Osteoblast (primary cell): ENCODE measurements around the gene HOXD13. TPM values are rescaled to one million over a fixed set of nuclear protein-coding genes. Genes with fewer than 3 reads are reported as not detected.
A peak's percentile ranks its signal among the peaks of the same experiment; 100 is the strongest.

ENCODE experiments used
- DNase-seq: peaks from one replicate; pipeline ENCODE4 v3.0.0; 2011; ENCODE audit warnings: low spot score, mixed read lengths; ENCODE audit not compliant: insufficient read length; ENCODE audit errors: missing footprints
- H2AFZ ChIP-seq: 2 replicates; pipeline ENCODE4 v1.6.0; 2011; ENCODE audit warnings: mild to moderate bottlenecking, low read length
- H3K27ac ChIP-seq: 2 replicates; pipeline ENCODE4 v1.5.1; 2011; ENCODE audit warnings: mild to moderate bottlenecking, low read depth, low read length, moderate library complexity
- H3K27me3 ChIP-seq: 2 replicates; pipeline ENCODE4 v1.6.0; 2012; ENCODE audit warnings: mild to moderate bottlenecking, control low read depth, inconsistent platforms, low read length, moderate library complexity; ENCODE audit not compliant: insufficient read depth
- H3K36me3 ChIP-seq: 2 replicates; pipeline ENCODE4 v1.5.1; 2011; ENCODE audit warnings: mild to moderate bottlenecking, low read length, control low read depth, moderate library complexity; ENCODE audit not compliant: insufficient read depth
- H3K4me1 ChIP-seq: 2 replicates; pipeline ENCODE4 v1.5.1; 2011; ENCODE audit warnings: mild to moderate bottlenecking, low read length, control low read depth, moderate library complexity; ENCODE audit not compliant: insufficient read depth
- H3K4me2 ChIP-seq: 2 replicates; pipeline ENCODE4 v1.6.0; 2011; ENCODE audit warnings: mild to moderate bottlenecking, low read length; ENCODE audit not compliant: insufficient read depth
- H3K4me3 ChIP-seq: fragments of 200-600 bp; sonication (generic); 3 replicates; pipeline ENCODE4 v1.5.1; 2012; ENCODE audit warnings: mild to moderate bottlenecking, low read length, inconsistent platforms; ENCODE audit not compliant: insufficient read depth
- H3K79me2 ChIP-seq: 2 replicates; pipeline ENCODE4 v1.6.0; 2012; ENCODE audit warnings: mild to moderate bottlenecking, low read length, control low read depth, inconsistent platforms; ENCODE audit not compliant: insufficient read depth
- H3K9me3 ChIP-seq: 2 replicates; pipeline ENCODE4 v1.5.1; 2011; ENCODE audit warnings: low read depth, low read length, control low read depth
- H4K20me1 ChIP-seq: 2 replicates; pipeline ENCODE4 v1.6.0; 2012; ENCODE audit warnings: mild to moderate bottlenecking, low read length, control low read depth; ENCODE audit not compliant: insufficient read depth
- total RNA-seq: library from RNA; depleted of rRNA; stranded (reverse); fragments of >200 nt; gene quantifications from 2 replicates; pipeline ENCODE4 v1.2.3, GENCODE V29; 2012
- TF ChIP-seq, protein P1 (sequence below): IDR thresholded peaks from 2 replicates; pipeline ENCODE4 v1.5.1; 2011; ENCODE audit warnings: mild to moderate bottlenecking, low read depth, low read length, moderate library complexity; ENCODE audit errors: extremely low read depth

HOXD13 gene
- total RNA-seq, 1 donor: not detected

DNA sequence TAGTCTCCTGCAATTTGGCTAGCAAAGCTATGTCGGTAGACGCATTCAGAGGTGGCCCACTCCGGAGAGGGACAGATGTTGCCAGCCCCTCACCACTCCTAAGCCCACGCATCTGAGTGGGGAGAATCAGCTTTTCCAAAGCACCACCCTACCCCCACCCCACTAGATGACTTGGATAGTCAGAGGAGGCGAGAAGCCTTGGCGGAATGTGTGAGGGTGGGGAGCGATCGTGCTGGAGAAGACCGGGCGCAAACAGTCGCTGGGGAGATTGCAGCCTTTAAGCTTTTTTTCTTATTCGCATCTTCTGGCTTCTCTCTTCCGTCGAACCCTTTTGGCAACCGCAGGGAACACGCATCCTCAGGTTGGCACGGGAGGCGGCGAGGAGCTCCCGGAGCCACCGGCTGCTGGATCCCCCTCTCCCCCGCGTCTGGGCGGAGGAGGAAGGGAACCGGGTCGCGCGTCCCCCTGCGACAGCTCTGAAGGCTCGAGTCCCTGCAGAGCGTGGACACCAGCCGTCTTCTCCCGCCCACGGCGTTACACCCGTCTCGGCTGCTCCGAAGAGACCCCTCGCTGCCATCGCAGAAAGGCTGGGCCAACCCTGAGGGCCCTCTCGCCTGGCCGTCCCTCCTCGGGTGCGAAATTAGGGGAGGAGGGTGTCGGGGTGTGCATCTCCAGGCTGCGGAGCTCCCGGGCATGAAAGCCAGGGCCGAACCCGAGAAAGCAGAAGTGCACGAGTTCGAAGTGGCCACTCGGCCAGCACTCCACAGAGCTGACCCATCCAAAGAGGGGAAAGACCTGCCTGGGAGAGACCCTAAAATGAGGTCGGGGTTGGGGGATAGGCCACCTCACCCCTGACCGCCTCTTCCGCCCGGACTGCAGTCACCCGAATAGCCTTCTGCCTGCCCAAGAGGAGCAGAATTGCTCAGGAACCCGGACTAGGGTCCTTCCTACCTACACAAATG lies 20.9 kb upstream of the HOXD13 start:
- H3K27me3 ChIP-seq: peaks cover 98% of the 10 kb centered on the region
- no peaks in the 10 kb centered on the region for H3K4me1 ChIP-seq
- TF ChIP-seq, protein P1, sequence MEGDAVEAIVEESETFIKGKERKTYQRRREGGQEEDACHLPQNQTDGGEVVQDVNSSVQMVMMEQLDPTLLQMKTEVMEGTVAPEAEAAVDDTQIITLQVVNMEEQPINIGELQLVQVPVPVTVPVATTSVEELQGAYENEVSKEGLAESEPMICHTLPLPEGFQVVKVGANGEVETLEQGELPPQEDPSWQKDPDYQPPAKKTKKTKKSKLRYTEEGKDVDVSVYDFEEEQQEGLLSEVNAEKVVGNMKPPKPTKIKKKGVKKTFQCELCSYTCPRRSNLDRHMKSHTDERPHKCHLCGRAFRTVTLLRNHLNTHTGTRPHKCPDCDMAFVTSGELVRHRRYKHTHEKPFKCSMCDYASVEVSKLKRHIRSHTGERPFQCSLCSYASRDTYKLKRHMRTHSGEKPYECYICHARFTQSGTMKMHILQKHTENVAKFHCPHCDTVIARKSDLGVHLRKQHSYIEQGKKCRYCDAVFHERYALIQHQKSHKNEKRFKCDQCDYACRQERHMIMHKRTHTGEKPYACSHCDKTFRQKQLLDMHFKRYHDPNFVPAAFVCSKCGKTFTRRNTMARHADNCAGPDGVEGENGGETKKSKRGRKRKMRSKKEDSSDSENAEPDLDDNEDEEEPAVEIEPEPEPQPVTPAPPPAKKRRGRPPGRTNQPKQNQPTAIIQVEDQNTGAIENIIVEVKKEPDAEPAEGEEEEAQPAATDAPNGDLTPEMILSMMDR: no peak

DNA sequence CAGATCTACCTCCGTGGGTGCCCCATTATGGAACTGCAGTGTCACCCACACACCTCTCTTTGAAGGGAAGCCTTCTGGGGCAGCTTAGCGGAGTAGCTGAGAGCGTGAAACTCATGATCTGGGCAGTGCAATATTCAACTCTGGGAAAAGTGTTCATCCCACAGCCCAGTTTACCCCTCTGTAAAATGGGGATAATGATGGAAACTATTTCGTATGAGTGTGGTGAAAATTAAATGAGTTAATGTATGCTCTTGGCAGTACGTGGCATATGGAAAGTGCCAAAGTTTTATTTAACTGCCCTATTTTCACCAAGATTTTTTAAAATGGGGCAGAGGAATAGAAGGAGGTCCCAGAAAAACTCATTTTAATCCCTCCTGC lies 20.2 kb upstream of the HOXD13 start:
- TF ChIP-seq, protein P1: no peak
- H3K27ac ChIP-seq: no peak overlapping the region
- no peaks in the 10 kb centered on the region for H3K4me1 ChIP-seq
- H3K36me3 ChIP-seq: no peaks in the 10 kb centered on the region
- no peak for DNase-seq
- H3K79me2 ChIP-seq: no peaks in the 10 kb centered on the region
- no peak overlapping the region for H2AFZ ChIP-seq
- no peaks in the 10 kb centered on the region for H4K20me1 ChIP-seq
- peaks cover 98% of the 10 kb centered on the region for H3K27me3 ChIP-seq
- H3K9me3 ChIP-seq: no peaks in the 10 kb centered on the region
- no peak overlapping the region for H3K4me2 ChIP-seq
- no peak overlapping the region for H3K4me3 ChIP-seq

More for the DNA sequence above, 20.9 kb upstream of the HOXD13 start:
- H3K4me2 ChIP-seq: no peak overlapping the region
- no peaks in the 10 kb centered on the region for H3K79me2 ChIP-seq
- no peaks in the 10 kb centered on the region for H4K20me1 ChIP-seq
- no peaks in the 10 kb centered on the region for H3K36me3 ChIP-seq
- no peak overlapping the region for H2AFZ ChIP-seq
- no peaks in the 10 kb centered on the region for H3K9me3 ChIP-seq
- H3K4me3 ChIP-seq: no peak overlapping the region
- DNase-seq: peak; percentile 26
- H3K27ac ChIP-seq: no peak overlapping the region

DNA sequence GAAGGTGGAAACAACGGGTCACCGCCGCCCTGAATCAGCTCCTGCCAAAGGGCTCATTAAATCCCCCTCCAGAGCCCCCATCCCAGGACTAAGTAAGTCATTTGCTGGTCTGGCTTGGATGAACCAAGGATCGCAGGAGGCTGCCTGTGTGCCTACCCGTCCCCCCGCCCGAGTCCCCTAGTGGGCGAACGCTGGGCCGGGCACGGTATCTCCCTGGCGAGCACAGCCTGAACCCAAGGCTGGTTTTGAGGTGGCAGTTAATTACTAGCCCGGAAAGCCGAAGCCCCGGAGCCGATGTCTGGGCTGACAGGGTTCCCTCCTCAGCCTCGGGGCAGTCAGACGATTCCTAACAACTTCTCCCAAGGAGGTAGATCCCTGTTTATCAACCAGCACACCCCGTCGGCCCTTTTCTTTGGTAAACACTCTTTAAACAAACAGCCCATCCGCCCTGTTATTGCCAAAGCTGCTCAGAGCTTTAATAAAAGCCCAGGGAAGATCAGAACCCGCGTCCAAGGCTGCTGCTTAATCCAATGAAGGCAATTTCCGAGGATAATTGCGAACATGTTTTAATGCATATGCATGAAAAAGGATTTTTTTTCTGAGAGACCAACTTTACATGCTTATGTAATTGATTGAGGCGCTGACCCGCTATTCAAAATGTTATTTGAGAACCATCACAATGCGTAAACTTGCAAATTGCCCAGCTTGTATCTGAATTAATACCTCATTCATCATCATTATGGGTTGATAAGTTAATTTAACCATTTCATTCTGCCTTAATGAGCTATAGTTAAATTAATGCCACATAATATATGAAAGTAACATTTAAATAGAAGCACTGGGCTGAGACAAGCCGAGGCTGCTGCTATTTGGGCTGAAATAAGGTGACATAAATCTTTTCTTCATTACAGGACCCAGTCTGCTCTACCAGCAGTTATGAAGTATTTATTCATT lies 19.3 kb upstream of the HOXD13 start:
- Histone ChIP-seq H3K4me3 (no peak overlapping the region), H3K27me3 (peaks cover 98% of the 10 kb centered on the region), H4K20me1 (no peaks in the 10 kb centered on the region), H3K9me3 (no peaks in the 10 kb centered on the region), H3K4me2 (no peak overlapping the region), H3K4me1 (no peaks in the 10 kb centered on the region), H2AFZ (no peak overlapping the region), H3K79me2 (no peaks in the 10 kb centered on the region), H3K36me3 (no peaks in the 10 kb centered on the region), H3K27ac (no peak overlapping the region)
- DNase-seq: peak; percentile 72
- TF ChIP-seq, protein P1: no peak
